A549 treated with Hydrocortisone at 1 μM for 4 hours (cell line): ENCODE results near the gene GDPD5. TPM values are rescaled to one million over a fixed set of nuclear protein-coding genes. Genes with fewer than 3 reads are reported as not detected.

Experiments
- total RNA-seq: library from RNA; stranded (reverse); fragments of 200-300 nt; extraction: Qiagen RNA extraction; gene quantifications from 5 replicates; pipeline ENCODE4 v1.2.3, GENCODE V29; 2022

GDPD5 gene
- 11.8 to 15.2 TPM (median 12.6 TPM) in 5 replicates for total RNA-seq

GRCh38 chr11:75525433-75526191 is at the start of gene GDPD5:
GDPD5 (minus strand) TSS chr11:75525941; CDS start chr11:75477735, 48,206 bp downstream.

GRCh38 chr11:75562048-75562835 is 36.5 kb upstream of the GDPD5 start, which contains the start of gene SERPINH1:
SERPINH1 (plus strand) TSS chr11:75562253; CDS start chr11:75566350, 4,097 bp downstream.

GRCh38 chr11:75432911-75433321 is 92.8 kb downstream of the GDPD5 start, which contains the start of gene KLHL35:
KLHL35 (minus strand) TSS chr11:75433203; CDS start chr11:75430629, 2,574 bp downstream.

GRCh38 chr11:75399344-75400145 is 126.2 kb downstream of the GDPD5 start, which contains the start of gene RPS3:
RPS3 (plus strand) TSS chr11:75399518; CDS start chr11:75399548, 30 bp downstream.

Other genes with a start within 250 kb of the GDPD5 start
- 10.3 to 19.3 TPM (median 17.6 TPM) in 5 replicates for gene ARRB1, start 174.3 kb downstream of the GDPD5 start, total RNA-seq
- gene RPS3, start 126.4 kb downstream of the GDPD5 start, total RNA-seq, result 3,265 to 4,666 TPM (median 3,450 TPM) in 5 replicates
- gene KLHL35, start 92.7 kb downstream of the GDPD5 start, total RNA-seq, result 0.82 to 1.5 TPM (median 0.89 TPM) in 5 replicates
- 80.0 to 90.3 TPM (median 86.9 TPM) in 5 replicates for gene SERPINH1, start 36.3 kb upstream of the GDPD5 start, total RNA-seq
- gene MAP6, start 143.1 kb upstream of the GDPD5 start, total RNA-seq, result 1.1 to 2.1 TPM (median 2.1 TPM) in 5 replicates
- gene MOGAT2, start 191.9 kb upstream of the GDPD5 start, total RNA-seq, result not detected in 5 replicates
- 1.2 to 2.1 TPM (median 1.6 TPM) in 5 replicates for gene DGAT2, start 242.8 kb upstream of the GDPD5 start, total RNA-seq